Panc1 (cell line): ENCODE results near the gene TSR3. TPM values are rescaled to one million over a fixed set of nuclear protein-coding genes. Genes with fewer than 3 reads are reported as not detected.
A peak's percentile ranks its signal among the peaks of the same experiment; 100 is the strongest.
"Not testable (repeated sequence)": the region's sequence is repeated elsewhere in the genome, so short reads cannot be mapped to it uniquely, and the experiment has no call there.

Experiments
- ATAC-seq: fragments of 200-7000 bp; cut with Tn5 transposase; 2 replicates; pipeline ENCODE4 v1.9.1; 2020; ENCODE audit warnings: mild to moderate bottlenecking, moderate library complexity
- BruUV-seq: library from RNA; stranded (reverse); fragments of 400-500 nt; replicated peaks from 2 replicates; lab custom pipeline; 2021; lab: Mats Ljungman, UMichigan
- CTCF ChIA-PET: fragments of 300-600 bp; sonication (Branson Sonifier 250); formaldehyde crosslinking; loops from one replicate; lab custom pipeline; 2022; ENCODE audit warnings: antibody characterized with exemption; lab: Charles Lee
- POLR2A ChIA-PET: fragments of 300-600 bp; sonication (Branson Sonifier 250); formaldehyde crosslinking; loops from one replicate; lab custom pipeline; 2022; ENCODE audit warnings: antibody characterized with exemption; lab: Charles Lee
- DNase-seq: peaks from one replicate; pipeline ENCODE4 v3.0.0-alpha.2; 2010; ENCODE audit warnings: low read depth, low spot score
- H3K27ac ChIP-seq: 2 replicates; pipeline ENCODE4 v1.5.1; 2011; ENCODE audit warnings: mild to moderate bottlenecking, low read length, inconsistent platforms
- H3K27me3 ChIP-seq: fragments of 200-500 bp; sonication (Bioruptor generic); 2 replicates; pipeline ENCODE4 v1.6.0; 2014; ENCODE audit warnings: low read length, inconsistent platforms; ENCODE audit not compliant: control insufficient read depth, insufficient read depth
- H3K36me3 ChIP-seq: fragments of 200-500 bp; sonication (Bioruptor generic); 2 replicates; pipeline ENCODE4 v1.5.1; 2014; ENCODE audit warnings: inconsistent platforms, mild to moderate bottlenecking, low read length, moderate library complexity; ENCODE audit not compliant: control insufficient read depth, insufficient read depth
- H3K4me1 ChIP-seq: 2 replicates; pipeline ENCODE4 v1.5.1; 2011; ENCODE audit warnings: inconsistent platforms, mild to moderate bottlenecking, low read length, moderate library complexity; ENCODE audit not compliant: control insufficient read depth, insufficient read depth
- H3K4me3 ChIP-seq, 2 experiments: 2 replicates each; pipeline ENCODE4 v1.5.1; 2011 to 2012; ENCODE audit warnings: low read depth in 2 of 2, low read length in 2 of 2, mild to moderate bottlenecking in 2 of 2, inconsistent platforms in 1 of 2, moderate library complexity in 1 of 2
- H3K9me3 ChIP-seq: fragments of 200-500 bp; sonication (Bioruptor generic); 2 replicates; pipeline ENCODE4 v1.5.1; 2014; ENCODE audit warnings: low read depth, mild to moderate bottlenecking, inconsistent platforms, low read length, moderate library complexity; ENCODE audit not compliant: control insufficient read depth, insufficient read depth
- POLR2AphosphoS5 ChIP-seq: IDR thresholded peaks from 2 replicates; pipeline ENCODE4 v1.6.1; 2012; ENCODE audit warnings: mild to moderate bottlenecking, low read depth, low read length, moderate library complexity
- REST ChIP-seq, 2 experiments: IDR thresholded peaks; 2 replicates each; pipeline ENCODE4 v1.6.1; 2011 to 2012; ENCODE audit warnings: low read depth in 2 of 2, control low read depth in 1 of 2, low read length in 1 of 2, mild to moderate bottlenecking in 1 of 2, moderate library complexity in 1 of 2; ENCODE audit not compliant: insufficient read depth in 1 of 2
- SIN3A ChIP-seq: IDR thresholded peaks from 2 replicates; pipeline ENCODE4 v1.6.1; 2012; ENCODE audit warnings: low read depth, mild to moderate bottlenecking, low read length, moderate library complexity, borderline replicate concordance; ENCODE audit not compliant: insufficient read depth
- TCF7L2 ChIP-seq: IDR thresholded peaks from 2 replicates; pipeline ENCODE4 v1.6.1; 2011; ENCODE audit warnings: mild to moderate bottlenecking, low read depth, low read length, inconsistent platforms
- in situ Hi-C: cut with HindIII; loops from 2 replicates; pipeline ENCODE4 v1.10.0; 2016; ENCODE audit warnings: low sequenced_read_pairs, low pct_unique_long_range_greater_than_20kb
- intact Hi-C: fragments of 100-400 bp; cut with micrococcal nuclease; formaldehyde crosslinking; loops from one replicate; pipeline ENCODE4 v1.10.0; 2022; ENCODE audit not compliant: unreplicated experiment
- total RNA-seq: library from RNA; stranded (reverse); gene quantifications from one replicate; pipeline ENCODE4 v1.2.1, GENCODE V29; 2021; ENCODE audit not compliant: unreplicated experiment
- TF ChIP-seq, protein P1 (sequence below): fragments of 450-650 bp; IDR thresholded peaks from 2 replicates; pipeline ENCODE4 v1.5.1; 2017; ENCODE audit warnings: mild to moderate bottlenecking

Gene TSR3
- total RNA-seq, 1 experiment from 2014 or later, result 89.7 TPM

DNA sequence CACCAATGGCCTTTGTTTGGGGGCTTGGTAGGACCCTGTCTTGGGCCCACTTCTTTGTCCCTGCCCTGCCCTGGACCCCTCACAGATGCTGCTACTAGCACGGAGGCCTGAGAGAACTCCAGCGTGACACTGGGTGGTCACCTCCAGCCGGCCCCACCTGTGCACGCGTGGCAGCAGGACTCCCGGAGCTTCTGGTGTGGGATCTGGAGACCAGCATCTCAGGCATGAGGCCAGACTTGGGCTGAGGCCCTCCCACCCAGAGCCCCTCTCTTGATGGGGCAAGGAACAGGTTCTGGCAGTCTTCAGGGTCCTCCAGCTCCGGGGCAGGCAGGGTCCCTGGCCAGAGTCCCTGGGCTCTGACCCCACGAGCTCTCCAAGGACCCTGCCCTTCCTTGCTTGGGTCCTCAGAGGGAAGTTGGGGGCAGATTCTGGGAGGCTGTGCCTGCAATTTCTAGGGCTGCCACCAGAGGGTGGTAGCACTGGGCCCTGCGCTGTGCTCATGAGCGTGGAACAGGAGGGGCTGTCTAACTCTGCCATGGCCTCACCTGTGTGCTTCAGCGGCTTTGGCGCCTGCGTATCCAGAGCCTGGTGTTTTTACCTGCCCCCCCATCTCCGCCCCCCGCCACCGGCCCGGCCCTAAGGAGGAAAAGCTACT lies 21.3 kb downstream of the TSR3 start:
- no TSS peak for BruUV-seq
- Histone ChIP-seq H3K27me3 (no peaks in the 10 kb centered on the region), H3K9me3 (no peaks in the 10 kb centered on the region), H3K27ac (no peak overlapping the region), H3K4me3 (no peak overlapping the region), H3K4me1 (peaks cover 17% of the 10 kb centered on the region), H3K36me3 (no peaks in the 10 kb centered on the region)
- ChIA-PET CTCF (interaction anchor here (0.6 to 1.2 kb wide), 12 partner anchors 12 to 1272 kb away, joined by 3 to 11 read pairs (median 6); no protein-coding TSS in a partner anchor), POLR2A (interaction anchor here (0.6 kb wide), 1 partner anchor 55 kb away, joined by 3 read pairs; no protein-coding TSS in a partner anchor)
- TF ChIP-seq TCF7L2, result no peak
- TF ChIP-seq, protein P1, sequence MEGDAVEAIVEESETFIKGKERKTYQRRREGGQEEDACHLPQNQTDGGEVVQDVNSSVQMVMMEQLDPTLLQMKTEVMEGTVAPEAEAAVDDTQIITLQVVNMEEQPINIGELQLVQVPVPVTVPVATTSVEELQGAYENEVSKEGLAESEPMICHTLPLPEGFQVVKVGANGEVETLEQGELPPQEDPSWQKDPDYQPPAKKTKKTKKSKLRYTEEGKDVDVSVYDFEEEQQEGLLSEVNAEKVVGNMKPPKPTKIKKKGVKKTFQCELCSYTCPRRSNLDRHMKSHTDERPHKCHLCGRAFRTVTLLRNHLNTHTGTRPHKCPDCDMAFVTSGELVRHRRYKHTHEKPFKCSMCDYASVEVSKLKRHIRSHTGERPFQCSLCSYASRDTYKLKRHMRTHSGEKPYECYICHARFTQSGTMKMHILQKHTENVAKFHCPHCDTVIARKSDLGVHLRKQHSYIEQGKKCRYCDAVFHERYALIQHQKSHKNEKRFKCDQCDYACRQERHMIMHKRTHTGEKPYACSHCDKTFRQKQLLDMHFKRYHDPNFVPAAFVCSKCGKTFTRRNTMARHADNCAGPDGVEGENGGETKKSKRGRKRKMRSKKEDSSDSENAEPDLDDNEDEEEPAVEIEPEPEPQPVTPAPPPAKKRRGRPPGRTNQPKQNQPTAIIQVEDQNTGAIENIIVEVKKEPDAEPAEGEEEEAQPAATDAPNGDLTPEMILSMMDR, result peak; percentile 93
- intact Hi-C loops (no loop called here), in situ Hi-C loops (no loop called here)
- ATAC-seq, result peak; percentile 49
- no peak for DNase-seq

DNA sequence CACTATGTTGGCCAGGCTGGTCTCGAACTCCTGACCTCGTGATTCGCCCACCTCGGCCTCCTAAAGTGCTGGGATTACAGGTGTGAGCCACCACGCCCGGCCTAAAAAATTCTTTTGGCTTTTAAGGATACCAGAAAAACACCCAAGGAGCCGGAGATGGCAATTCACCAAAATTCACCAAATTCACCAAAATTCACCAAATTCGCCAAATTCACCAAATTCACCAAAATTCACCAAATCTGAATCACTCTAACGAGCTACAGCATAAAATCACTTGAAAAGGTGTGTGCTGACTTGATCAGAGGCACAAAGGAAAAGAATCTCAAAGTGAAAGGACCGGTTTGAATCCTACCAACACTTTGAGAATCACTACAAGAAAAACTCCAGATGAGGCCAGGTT lies 22.7 kb downstream of the TSR3 start:
- H3K4me3 ChIP-seq, H3K9me3 ChIP-seq, BruUV-seq, DNase-seq, in situ Hi-C loops, H3K27ac ChIP-seq, H3K27me3 ChIP-seq, CTCF ChIA-PET, H3K36me3 ChIP-seq, intact Hi-C loops, ATAC-seq, POLR2A ChIA-PET: not testable (repeated sequence)
- H3K4me1 ChIP-seq, result peaks cover 17% of the 10 kb centered on the region

DNA sequence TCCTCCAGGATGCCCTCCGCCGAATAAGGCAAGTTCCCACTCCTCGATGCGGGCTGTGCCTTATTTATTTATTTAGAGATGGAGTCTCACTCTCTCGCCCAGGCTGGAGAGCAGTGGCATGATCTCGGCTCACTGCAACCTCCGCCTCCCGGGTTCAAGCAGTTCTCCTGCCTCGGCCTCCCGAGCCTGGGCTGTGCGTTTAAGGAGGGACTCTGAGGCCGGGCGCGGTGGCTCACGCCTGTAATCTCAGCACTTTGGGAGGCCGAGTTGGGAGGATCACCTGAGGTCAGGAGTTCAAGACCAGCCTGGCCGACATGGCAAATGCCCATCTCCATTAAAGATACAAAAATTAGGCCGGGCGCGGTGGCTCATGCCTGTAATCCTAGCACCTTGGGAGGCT lies 23.5 kb downstream of the TSR3 start:
- in situ Hi-C loops, DNase-seq, H3K4me3 ChIP-seq, POLR2A ChIA-PET, CTCF ChIA-PET, intact Hi-C loops, BruUV-seq, H3K36me3 ChIP-seq, H3K9me3 ChIP-seq, H3K27me3 ChIP-seq, ATAC-seq, H3K27ac ChIP-seq: not testable (repeated sequence)
- peaks cover 17% of the 10 kb centered on the region for H3K4me1 ChIP-seq

GRCh38 chr16:1327619-1327947 lies 24.1 kb downstream of the TSR3 start:
- intact Hi-C loops, result no loop called here

More at GRCh38 chr16:1327619-1327947, 24.1 kb downstream of the TSR3 start:
- no peaks in the 10 kb centered on the region for H3K27me3 ChIP-seq
- ChIA-PET CTCF (no interaction called here), POLR2A (no interaction called here)
- H3K4me3 ChIP-seq, result no peak overlapping the region
- H3K36me3 ChIP-seq, result no peaks in the 10 kb centered on the region
- DNase-seq (no peak), ATAC-seq (no peak)
- no peak overlapping the region for H3K27ac ChIP-seq
- TF ChIP-seq REST (IDR thresholded peaks at IDR 0.05; ENCODE audit: insufficient read depth in 1 of 2, low read depth in 2 of 2, low read length in 1 of 2), result no peak
- TF ChIP-seq POLR2AphosphoS5, result no peak
- TF ChIP-seq SIN3A, result no peak
- TF ChIP-seq, protein P1, result no peak
- no peak for TF ChIP-seq TCF7L2
- H3K4me1 ChIP-seq, result peaks cover 13% of the 10 kb centered on the region
- BruUV-seq, result no TSS peak
- in situ Hi-C loops, result no loop called here
- no peaks in the 10 kb centered on the region for H3K9me3 ChIP-seq
